HL-60 (cell line): ENCODE measurements around the gene CD40.

ENCODE experiments used
- CTCF ChIP-seq: IDR thresholded peaks from one replicate; pipeline ENCODE4 v1.5.1; 2011; ENCODE audit warnings: low read length, control low read depth, inconsistent platforms; ENCODE audit not compliant: insufficient read depth
- GABPA ChIP-seq: IDR thresholded peaks from 2 replicates; pipeline ENCODE4 v1.6.1; 2012; ENCODE audit warnings: low read depth
- POLR2AphosphoS5 ChIP-seq: IDR thresholded peaks from 2 replicates; pipeline ENCODE4 v1.6.1; 2012; ENCODE audit warnings: low read depth
- TF ChIP-seq, protein P1 (sequence below): IDR thresholded peaks from 2 replicates; pipeline ENCODE4 v1.6.1; 2012; ENCODE audit warnings: low read depth; ENCODE audit not compliant: insufficient replicate concordance

- TF ChIP-seq, protein P1, sequence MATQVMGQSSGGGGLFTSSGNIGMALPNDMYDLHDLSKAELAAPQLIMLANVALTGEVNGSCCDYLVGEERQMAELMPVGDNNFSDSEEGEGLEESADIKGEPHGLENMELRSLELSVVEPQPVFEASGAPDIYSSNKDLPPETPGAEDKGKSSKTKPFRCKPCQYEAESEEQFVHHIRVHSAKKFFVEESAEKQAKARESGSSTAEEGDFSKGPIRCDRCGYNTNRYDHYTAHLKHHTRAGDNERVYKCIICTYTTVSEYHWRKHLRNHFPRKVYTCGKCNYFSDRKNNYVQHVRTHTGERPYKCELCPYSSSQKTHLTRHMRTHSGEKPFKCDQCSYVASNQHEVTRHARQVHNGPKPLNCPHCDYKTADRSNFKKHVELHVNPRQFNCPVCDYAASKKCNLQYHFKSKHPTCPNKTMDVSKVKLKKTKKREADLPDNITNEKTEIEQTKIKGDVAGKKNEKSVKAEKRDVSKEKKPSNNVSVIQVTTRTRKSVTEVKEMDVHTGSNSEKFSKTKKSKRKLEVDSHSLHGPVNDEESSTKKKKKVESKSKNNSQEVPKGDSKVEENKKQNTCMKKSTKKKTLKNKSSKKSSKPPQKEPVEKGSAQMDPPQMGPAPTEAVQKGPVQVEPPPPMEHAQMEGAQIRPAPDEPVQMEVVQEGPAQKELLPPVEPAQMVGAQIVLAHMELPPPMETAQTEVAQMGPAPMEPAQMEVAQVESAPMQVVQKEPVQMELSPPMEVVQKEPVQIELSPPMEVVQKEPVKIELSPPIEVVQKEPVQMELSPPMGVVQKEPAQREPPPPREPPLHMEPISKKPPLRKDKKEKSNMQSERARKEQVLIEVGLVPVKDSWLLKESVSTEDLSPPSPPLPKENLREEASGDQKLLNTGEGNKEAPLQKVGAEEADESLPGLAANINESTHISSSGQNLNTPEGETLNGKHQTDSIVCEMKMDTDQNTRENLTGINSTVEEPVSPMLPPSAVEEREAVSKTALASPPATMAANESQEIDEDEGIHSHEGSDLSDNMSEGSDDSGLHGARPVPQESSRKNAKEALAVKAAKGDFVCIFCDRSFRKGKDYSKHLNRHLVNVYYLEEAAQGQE: no peak
- TF ChIP-seq CTCF (no peak), POLR2AphosphoS5 (no peak), GABPA (no peak)
Observed at GRCh38 chr20:46073024-46073423, 45.1 kb upstream of the CD40 start.
